HG03280 (cell line): ENCODE data around the gene FANK1.

Experiments used
- ATAC-seq: cut with Tn5 transposase; IDR thresholded peaks from one replicate; pipeline ENCODE4 v1.9.1; 2021; ENCODE audit warnings: mild to moderate bottlenecking, moderate library complexity; ENCODE audit not compliant: unreplicated experiment

Gene FANK1

GRCh38 chr10:126058507-126058906, 162.1 kb downstream of the FANK1 start:
- ATAC-seq, result no peak
